Measurements from ENCODE around the gene CRTC2.

CRTC2 gene

GRCh38 chr1:153946622-153947241, 11.7 kb downstream of the CRTC2 start, which contains the start of gene DENND4B:
Gene DENND4B, minus strand, starts transcription at chr1:153946718. Its CDS starts 2,344 bp downstream, at chr1:153944374.
- DNase-seq (ENCODE audit: low spot score) = peak; percentile 88

- peak; percentile 64 for DNase-seq (ENCODE audit: low spot score)
Measured at GRCh38 chr1:153945795-153946621, 12.4 kb downstream of the CRTC2 start.

- no peak for DNase-seq (ENCODE audit: low spot score)
Measured at GRCh38 chr1:153945131-153945794, 13.1 kb downstream of the CRTC2 start.

GRCh38 chr1:153944827-153945117, 13.6 kb downstream of the CRTC2 start:
- DNase-seq (ENCODE audit: low spot score) = no peak

- DNase-seq (ENCODE audit: low spot score) = peak; percentile 30
Measured at GRCh38 chr1:153944005-153944826, 14.2 kb downstream of the CRTC2 start.

GRCh38 chr1:153942766-153943549, 15.5 kb downstream of the CRTC2 start:
- DNase-seq (ENCODE audit: low spot score) = no peak

GRCh38 chr1:153941826-153942725, 16.3 kb downstream of the CRTC2 start:
- DNase-seq (ENCODE audit: low spot score) = no peak

GRCh38 chr1:153940756-153941155, 17.7 kb downstream of the CRTC2 start:
- no peak for DNase-seq (ENCODE audit: low spot score)

GRCh38 chr1:153939476-153939875, 18.9 kb downstream of the CRTC2 start:
- DNase-seq (ENCODE audit: low spot score) = no peak

- no peak for DNase-seq (ENCODE audit: low spot score)
Measured at GRCh38 chr1:153938996-153939395, 19.4 kb downstream of the CRTC2 start.

GRCh38 chr1:153937331-153937730, 21.1 kb downstream of the CRTC2 start:
- DNase-seq (ENCODE audit: low spot score) = no peak

GRCh38 chr1:153936011-153936802, 22.2 kb downstream of the CRTC2 start:
- DNase-seq (ENCODE audit: low spot score) = no peak

GRCh38 chr1:153934746-153935145, 23.7 kb downstream of the CRTC2 start:
- no peak for DNase-seq (ENCODE audit: low spot score)

- DNase-seq (ENCODE audit: low spot score) = no peak
Measured at GRCh38 chr1:153933955-153934354, 24.5 kb downstream of the CRTC2 start.

GRCh38 chr1:153933430-153933829, 25.0 kb downstream of the CRTC2 start:
- no peak for DNase-seq (ENCODE audit: low spot score)

GRCh38 chr1:153932156-153933131, 26.0 kb downstream of the CRTC2 start:
- DNase-seq (ENCODE audit: low spot score) = no peak

- no peak for DNase-seq (ENCODE audit: low spot score)
Measured at GRCh38 chr1:153929981-153930948, 28.1 kb downstream of the CRTC2 start.

Data from RKO (cell line).